Measurements from ENCODE around the gene CD74. TPM values are rescaled to one million over a fixed set of nuclear protein-coding genes. Genes with fewer than 3 reads are reported as not detected.
"Not testable (repeated sequence)": the region's sequence is repeated elsewhere in the genome, so short reads cannot be mapped to it uniquely, and the experiment has no call there.

Gene CD74
- total and polyA plus RNA-seq, 10 of the 15 experiments (the other 5 are each of a cell fraction or from before 2014, with no cell fraction given), result 1,387 to 11,063 (median 3,922) TPM

DNA sequence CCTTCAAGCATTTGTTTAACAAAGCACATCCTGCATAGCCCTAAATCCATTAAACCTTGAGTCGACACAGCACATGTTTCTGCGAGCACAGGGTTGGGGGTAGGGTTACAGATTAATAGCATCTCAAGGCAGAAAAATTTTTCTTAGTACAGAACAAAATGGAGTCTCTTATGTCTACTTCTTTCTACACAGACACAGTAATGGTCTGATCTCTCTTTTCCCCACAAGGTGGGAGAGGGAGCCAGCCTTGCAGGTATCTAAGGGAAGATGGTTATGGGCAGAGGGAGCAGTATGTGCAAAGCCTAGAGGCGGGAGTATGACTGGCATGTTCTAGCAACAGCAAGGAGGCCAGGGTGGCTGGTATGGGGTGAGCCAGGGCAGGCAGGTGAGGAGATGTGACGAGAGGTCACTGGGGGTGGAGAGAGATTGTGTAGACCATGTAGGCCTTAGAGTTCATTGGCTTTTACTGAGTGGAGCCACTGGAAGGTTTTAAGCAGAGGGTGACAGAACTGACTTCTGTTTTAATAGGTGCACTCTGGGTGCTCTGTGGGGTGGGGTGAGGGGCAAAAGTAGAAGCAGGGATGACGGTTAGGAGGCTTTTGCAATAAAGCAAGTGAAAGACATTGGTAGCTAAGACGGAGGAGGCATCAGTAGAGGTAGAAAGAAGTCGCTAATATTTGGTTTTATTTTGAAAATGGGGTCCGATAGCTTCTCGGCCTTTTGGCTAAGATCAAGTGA, 42.0 kb upstream of the CD74 start:
- Histone ChIP-seq H3K36me3 (ENCODE audit: control insufficient read depth in 2 of 2, insufficient read depth in 2 of 2, low read length in 1 of 2) (no peaks in the 10 kb centered on the region), H2AFZ (ENCODE audit: control insufficient read depth, low read depth, low read length) (no peak overlapping the region), H3K27me3 (replicated peaks in 1 of 2; ENCODE audit: control insufficient read depth in 2 of 2, insufficient read depth in 2 of 2, low read length in 1 of 2) (no peaks in the 10 kb centered on the region), H3K4me3 (no peak overlapping the region), H4K20me1 (ENCODE audit: control insufficient read depth, insufficient read depth) (no peaks in the 10 kb centered on the region), H3K27ac (ENCODE audit: control insufficient read depth, insufficient read depth) (no peak overlapping the region), H3K9ac (ENCODE audit: control insufficient read depth, insufficient read depth, low read length) (no peak overlapping the region), H3K4me2 (ENCODE audit: control insufficient read depth, insufficient read depth) (no peak overlapping the region), H3K79me2 (ENCODE audit: control insufficient read depth, insufficient read depth, low read length) (no peaks in the 10 kb centered on the region; the same call in 1 of the 2 replicates), H3K4me1 (ENCODE audit: control insufficient read depth, insufficient read depth, low read length) (peaks cover 20% of the 10 kb centered on the region), H3K9me3 (replicated peaks; ENCODE audit: control insufficient read depth, insufficient read depth, low read length) (no peaks in the 10 kb centered on the region)
- TF ChIP-seq ESRRA (IDR thresholded peaks at IDR 0.05; ENCODE audit: low read length), result no peak
- no peak for TF ChIP-seq EED (IDR thresholded peaks at IDR 0.05; ENCODE audit: low read depth)
- no peak for TF ChIP-seq MTA3 (IDR thresholded peaks at IDR 0.05; ENCODE audit: borderline replicate concordance, low read length)
- TF ChIP-seq IRF4 (IDR thresholded peaks at IDR 0.05; ENCODE audit: low read depth, low read length), result no peak
- TF ChIP-seq SIX5 (IDR thresholded peaks at IDR 0.05; ENCODE audit: low read depth, low read length, severe bottlenecking), result no peak
- no peak for TF ChIP-seq NFIC (IDR thresholded peaks at IDR 0.05; ENCODE audit: low read depth, low read length)
- ATAC-seq (no peak), FAIRE-seq (no peak), DNase-seq (ENCODE audit: low read depth, low spot score) (no peak)
- POLR2A ChIA-PET, result interaction anchor here (0.7 kb wide), 1 partner anchor 400 kb away, joined by 3 read pairs; no protein-coding TSS in a partner anchor
- in situ Hi-C loops (cut with MboI) (loop anchor here (5.0 to 10.0 kb wide), 2 partner anchors 200 to 393 kb away; partner anchors contain the start of gene IRGM), intact Hi-C loops (cut with micrococcal nuclease; ENCODE audit: unreplicated experiment) (loop anchor here (5.0 to 10.0 kb wide), 4 partner anchors 108 to 393 kb away; partner anchors contain the start of gene IRGM)
- SMC1A ChIA-PET (ENCODE audit: uncharacterized antibody, unreplicated experiment), result interaction anchor here (1.6 kb wide), 1 partner anchor 35 kb away, joined by 7 read pairs; no protein-coding TSS in a partner anchor
- CTCF ChIA-PET, result interaction anchor here (0.6 to 11.8 kb wide), 4 partner anchors 15 to 90 kb away, joined by 3 to 229 read pairs (median 68); no protein-coding TSS in a partner anchor
- RAD21 ChIA-PET (ENCODE audit: unreplicated experiment), result interaction anchor here (1.4 to 9.0 kb wide), 3 partner anchors 34 to 106 kb away, joined by 3 to 143 read pairs (median 62); no protein-coding TSS in a partner anchor
- no TSS peak for BruUV-seq (replicated peaks)
- WGBS (ENCODE audit: insufficient coverage, insufficient replicate concordance, low lambda C conversion rate, missing lambda C conversion rate), result 56% methylated on average over 9 of the region's 9 CpGs

DNA sequence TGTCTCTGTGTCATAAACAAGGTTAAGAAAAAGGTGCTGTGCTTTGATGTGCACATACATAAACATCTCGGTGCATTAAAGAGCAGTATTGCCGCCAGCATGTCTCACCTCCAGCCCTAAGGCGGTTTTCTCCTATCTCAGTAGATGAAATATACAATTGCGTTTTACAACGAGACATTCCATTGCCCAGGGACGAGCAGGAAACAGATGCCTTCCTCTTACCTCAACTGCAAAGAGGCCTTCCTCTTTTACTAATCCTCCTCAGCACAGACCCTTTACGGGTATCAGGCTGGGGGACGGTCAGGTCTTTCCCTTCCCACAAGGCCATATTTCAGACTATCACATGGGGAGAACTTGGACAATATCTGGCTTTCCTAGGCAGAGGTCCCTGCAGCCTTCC, 41.3 kb upstream of the CD74 start:
- H3K4me3 ChIP-seq; ATAC-seq; H3K36me3 ChIP-seq (ENCODE audit: control insufficient read depth in 2 of 2, insufficient read depth in 2 of 2, low read length in 1 of 2); H3K79me2 ChIP-seq (ENCODE audit: control insufficient read depth, insufficient read depth, low read length); BruUV-seq (replicated peaks); H3K4me2 ChIP-seq (ENCODE audit: control insufficient read depth, insufficient read depth); POLR2A ChIA-PET; RAD21 ChIA-PET (ENCODE audit: unreplicated experiment); H3K9me3 ChIP-seq (replicated peaks; ENCODE audit: control insufficient read depth, insufficient read depth, low read length); H3K27ac ChIP-seq (ENCODE audit: control insufficient read depth, insufficient read depth); FAIRE-seq; SMC1A ChIA-PET (ENCODE audit: uncharacterized antibody, unreplicated experiment); H3K27me3 ChIP-seq (replicated peaks in 1 of 2; ENCODE audit: control insufficient read depth in 2 of 2, insufficient read depth in 2 of 2, low read length in 1 of 2); DNase-seq (ENCODE audit: low read depth, low spot score); H4K20me1 ChIP-seq (ENCODE audit: control insufficient read depth, insufficient read depth); H3K9ac ChIP-seq (ENCODE audit: control insufficient read depth, insufficient read depth, low read length): not testable (repeated sequence)
- CTCF ChIA-PET, result interaction anchor here (0.8 kb wide), 1 partner anchor 68 kb away, joined by 3 read pairs; no protein-coding TSS in a partner anchor
- Histone ChIP-seq H3K4me1 (ENCODE audit: control insufficient read depth, insufficient read depth, low read length) (peaks cover 13% of the 10 kb centered on the region), H2AFZ (ENCODE audit: control insufficient read depth, low read depth, low read length) (peak overlapping the region; percentile 30)
- in situ Hi-C loops (cut with MboI) (loop anchor here (10.0 kb wide), 1 partner anchor 201 kb away; no protein-coding TSS in a partner anchor), intact Hi-C loops (cut with micrococcal nuclease; ENCODE audit: unreplicated experiment) (loop anchor here (10.0 kb wide), 2 partner anchors 171 to 201 kb away; no protein-coding TSS in a partner anchor)
- 47% methylated on average over 8 of the region's 8 CpGs for WGBS (ENCODE audit: insufficient coverage, insufficient replicate concordance, low lambda C conversion rate, missing lambda C conversion rate)

Measured in GM12878 (cell line).